ENCODE data around the gene DDR2. TPM values are rescaled to one million over a fixed set of nuclear protein-coding genes. Genes with fewer than 3 reads are reported as not detected.
"Not testable (repeated sequence)": the region's sequence is repeated elsewhere in the genome, so short reads cannot be mapped to it uniquely, and the experiment has no call there.

DDR2 gene
- total RNA-seq, 1 donor from 2014 or later: 36.6 TPM

DNA sequence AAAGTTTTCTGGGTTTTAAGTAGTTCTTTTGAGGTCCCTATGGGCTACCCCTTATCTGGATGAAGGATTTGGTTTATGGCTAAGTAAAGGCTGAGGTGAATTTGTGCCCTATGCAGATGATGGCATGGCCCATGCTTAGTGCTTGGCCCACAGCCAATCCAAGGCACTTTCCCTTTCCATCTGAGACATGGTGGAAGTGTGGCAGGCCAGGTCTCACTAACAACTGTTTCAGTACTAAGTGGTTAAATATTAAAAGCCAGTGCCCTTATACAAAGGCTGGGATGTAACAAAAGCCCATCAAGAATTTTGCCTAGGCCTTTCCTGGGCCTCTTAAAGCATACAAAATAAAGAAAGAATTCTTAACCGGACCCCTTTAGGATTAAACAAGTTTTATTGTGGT, 156.5 kb downstream of the DDR2 start:
- not testable (repeated sequence) for ATAC-seq (ENCODE audit: poor library complexity); DNase-seq
- intact Hi-C loops (cut with DNase I): loop anchor here (10.0 kb wide), 1 partner anchor 174 kb away; no protein-coding TSS in a partner anchor

DNA sequence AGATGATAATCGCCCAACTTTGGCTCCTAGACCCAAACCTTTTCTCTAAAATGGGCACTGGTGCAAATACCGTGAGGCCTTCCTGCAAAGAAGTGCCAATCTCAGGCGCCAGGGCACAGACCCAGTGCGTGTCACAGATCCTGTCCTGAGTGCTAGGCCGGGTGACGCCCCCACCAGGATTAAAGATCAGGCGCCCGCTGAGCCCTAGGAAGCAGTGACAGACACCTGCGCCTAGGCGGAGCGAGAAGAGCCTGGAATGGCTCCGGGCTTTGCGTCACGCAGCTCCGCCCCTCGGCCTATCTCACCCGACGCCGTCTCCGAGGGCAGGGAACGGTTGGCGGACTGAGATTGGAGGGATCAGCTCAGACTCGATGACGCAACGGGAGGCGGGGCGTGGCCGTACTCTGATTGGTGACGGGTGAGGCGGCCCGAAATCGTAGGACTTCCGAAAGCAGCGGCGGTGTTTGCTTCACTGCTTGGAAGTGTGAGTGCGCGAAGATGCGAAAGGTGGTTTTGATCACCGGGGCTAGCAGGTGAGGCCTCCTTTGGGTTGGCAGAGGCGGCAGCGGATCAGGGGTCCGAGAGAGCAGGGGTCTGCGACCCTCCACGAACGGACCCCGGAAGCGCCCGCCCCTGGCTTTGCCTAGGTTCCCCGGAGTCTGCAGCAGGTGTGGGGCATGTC, 158.2 kb downstream of the DDR2 start, which contains the start of gene HSD17B7:
Gene HSD17B7 (plus strand): TSS at position 400 of the 682 bp plus-strand sequence. CDS start 99 bp downstream, at position 499.
- intact Hi-C loops (cut with DNase I): not testable (repeated sequence)
- ATAC-seq (ENCODE audit: poor library complexity): peak; percentile 100
- DNase-seq: peak; percentile 87

DNA sequence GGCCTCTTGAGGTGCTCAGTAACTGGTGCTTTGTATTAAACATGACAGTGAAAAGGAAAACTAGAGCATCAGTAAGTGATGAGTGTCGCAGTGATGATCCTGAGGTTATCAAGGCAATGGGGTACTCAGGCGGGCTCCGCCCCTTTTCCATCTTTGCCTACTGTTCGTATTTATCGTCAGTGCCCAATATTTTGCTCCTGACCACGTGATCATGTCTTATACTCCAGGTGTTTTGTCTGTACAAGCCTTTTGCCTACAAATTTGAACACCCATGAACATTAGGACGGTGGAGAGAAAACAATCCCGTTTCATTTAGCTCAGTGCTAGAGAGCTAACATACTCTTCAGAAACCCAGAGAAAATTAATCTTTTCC, 158.7 kb downstream of the DDR2 start:
- ATAC-seq (ENCODE audit: poor library complexity): peak; percentile 37
- intact Hi-C loops (cut with DNase I); DNase-seq: not testable (repeated sequence)

DNA sequence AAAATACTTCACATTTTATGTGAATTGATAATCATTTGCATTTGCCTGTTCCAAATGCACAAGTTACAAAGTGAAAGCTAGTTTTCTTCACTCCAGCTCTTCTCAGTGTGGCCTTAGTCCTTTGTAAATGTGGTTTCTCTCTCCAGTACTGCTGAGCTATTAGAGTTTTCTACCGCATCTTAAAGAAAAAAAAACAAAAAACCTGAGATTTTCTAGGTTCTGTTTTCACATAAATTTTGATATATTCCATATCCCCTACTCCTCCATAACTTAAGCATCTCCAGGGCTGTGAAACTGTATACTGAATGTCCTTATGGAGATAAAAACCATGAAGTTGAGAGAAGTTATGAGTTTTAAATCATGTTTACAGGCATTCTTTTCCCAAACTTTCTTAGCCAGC, 162.0 kb downstream of the DDR2 start:
- ATAC-seq (ENCODE audit: poor library complexity); intact Hi-C loops (cut with DNase I); DNase-seq: not testable (repeated sequence)

DNA sequence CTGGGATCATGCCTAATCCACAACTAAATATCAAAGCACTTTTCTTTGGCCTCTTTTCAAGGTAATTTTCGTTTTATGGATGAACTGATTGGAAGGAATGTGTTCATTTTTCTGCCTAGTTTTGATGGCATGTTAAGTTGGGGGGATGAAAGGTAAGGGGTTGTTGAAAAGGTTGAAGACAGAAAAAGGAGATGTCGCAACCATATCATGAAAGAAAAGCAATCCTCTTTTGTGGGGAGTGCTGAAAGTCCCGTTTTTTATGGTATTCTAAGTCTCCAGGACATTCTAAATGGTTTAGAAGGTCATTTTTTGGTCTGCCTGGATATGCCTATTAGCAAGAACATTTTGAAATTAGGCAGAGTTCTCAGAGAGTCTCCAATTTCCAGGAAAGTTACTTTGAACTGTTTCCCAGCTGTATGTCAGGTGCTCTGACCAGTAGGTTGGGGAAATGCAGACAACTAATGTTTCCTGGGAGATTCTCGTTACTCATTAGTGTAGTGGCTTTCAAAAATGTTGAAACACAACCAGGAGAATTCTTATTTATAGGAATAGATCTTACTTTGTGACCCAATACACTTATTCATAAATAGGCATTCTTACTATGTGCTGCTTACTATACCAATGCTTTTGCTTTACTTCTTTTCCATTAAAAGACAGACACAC, 164.5 kb downstream of the DDR2 start:
- DNase-seq; ATAC-seq (ENCODE audit: poor library complexity); intact Hi-C loops (cut with DNase I): not testable (repeated sequence)

DNA sequence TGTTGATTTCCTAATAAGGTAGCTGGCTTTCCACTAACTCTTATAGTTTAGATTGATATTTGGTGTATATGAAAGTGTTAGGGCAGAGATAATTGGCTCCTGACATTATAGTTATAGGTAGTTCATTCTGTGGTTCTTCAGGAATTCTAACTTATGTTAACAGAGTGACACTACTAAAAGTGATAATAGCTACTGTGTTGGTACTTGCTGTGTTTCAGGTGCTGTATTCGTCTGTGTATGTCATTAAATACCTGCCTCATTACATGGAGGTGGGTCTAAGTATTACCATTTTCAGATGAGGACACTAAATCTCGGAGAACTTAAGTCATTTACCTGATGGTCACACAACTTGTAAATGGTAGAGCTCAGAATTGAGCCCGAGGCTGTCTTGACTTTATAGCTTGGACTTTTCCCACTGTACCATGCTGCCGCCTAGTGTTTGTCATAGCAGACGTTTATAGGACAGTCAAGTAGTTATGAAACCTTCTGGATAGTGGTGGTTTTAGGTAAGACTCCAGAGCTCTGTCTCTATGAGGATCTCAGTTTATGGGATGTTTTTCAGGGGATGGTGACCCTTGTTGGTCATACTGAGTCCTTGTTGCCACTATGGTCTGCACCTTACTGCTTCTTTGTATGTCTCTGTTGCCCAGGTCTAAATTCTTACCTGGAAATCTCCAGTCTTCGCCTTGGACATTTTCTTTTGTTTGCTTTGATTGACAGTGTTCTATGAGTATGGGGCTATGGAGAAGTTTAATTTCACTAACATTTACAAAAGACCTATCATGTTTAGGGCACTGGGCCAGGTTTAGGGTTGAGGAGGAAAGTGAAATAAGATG, 167.9 kb downstream of the DDR2 start:
- ATAC-seq (ENCODE audit: poor library complexity) (peak; percentile 96), DNase-seq (peak; percentile 45)
- intact Hi-C loops (cut with DNase I): not testable (repeated sequence)

DNA sequence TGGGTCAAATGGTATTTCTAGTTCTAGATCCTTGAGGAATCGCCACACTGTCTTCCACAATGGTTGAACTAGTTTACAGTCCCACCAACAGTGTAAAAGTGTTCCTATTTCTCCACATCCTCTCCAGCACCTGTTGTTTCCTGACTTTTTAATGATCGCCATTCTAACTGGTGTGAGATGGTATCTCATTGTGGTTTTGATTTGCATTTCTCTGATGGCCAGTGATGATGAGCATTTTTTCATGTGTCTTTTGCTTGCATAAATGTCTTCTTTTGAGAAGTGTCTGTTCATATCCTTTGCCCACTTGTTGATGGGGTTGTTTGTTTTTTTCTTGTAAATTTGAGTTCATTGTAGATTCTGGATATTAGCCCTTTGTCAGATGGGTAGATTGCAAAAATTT, 175.2 kb downstream of the DDR2 start:
- DNase-seq; ATAC-seq (ENCODE audit: poor library complexity); intact Hi-C loops (cut with DNase I): not testable (repeated sequence)

DNA sequence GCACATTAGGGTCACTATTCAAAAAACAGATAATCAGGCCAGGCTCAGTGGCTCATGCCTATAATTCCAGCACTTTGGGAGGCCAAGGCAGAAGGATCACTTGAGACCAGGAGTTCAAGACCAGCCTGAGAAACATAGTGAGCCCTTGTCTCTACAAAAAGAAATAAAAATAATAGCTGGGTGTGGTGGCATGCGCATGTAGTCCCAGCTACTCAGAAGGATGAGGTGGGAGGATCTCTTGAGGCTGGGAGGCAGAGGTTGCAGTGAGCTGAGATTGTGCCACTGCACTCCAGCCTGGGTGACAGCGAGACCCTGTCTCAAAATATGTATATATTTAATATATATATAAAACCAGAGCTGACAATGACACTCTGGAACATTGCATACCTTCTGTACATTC, 180.1 kb downstream of the DDR2 start:
- ATAC-seq (ENCODE audit: poor library complexity); intact Hi-C loops (cut with DNase I); DNase-seq: not testable (repeated sequence)

DNA sequence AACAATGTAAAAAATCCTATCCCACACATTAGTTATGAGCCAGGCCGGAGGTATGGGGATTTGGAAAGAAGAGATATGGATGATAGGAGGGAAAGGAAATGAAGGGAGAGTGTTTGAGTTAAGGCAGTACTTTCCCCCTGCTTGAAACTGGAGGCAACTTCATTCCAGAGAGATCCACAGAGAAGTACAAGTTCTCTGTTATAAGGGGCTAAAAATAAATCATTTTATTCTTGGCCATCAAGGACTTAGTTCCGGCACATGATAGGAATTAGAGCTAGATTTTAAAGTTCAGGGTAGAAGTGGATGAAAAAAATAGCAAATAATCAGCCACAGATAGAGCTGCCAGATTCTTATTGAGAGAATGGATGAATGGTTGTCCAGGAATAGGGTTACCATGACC, 185.9 kb downstream of the DDR2 start:
- intact Hi-C loops (cut with DNase I); DNase-seq: not testable (repeated sequence)
- ATAC-seq (ENCODE audit: poor library complexity): peak; percentile 38

DNA sequence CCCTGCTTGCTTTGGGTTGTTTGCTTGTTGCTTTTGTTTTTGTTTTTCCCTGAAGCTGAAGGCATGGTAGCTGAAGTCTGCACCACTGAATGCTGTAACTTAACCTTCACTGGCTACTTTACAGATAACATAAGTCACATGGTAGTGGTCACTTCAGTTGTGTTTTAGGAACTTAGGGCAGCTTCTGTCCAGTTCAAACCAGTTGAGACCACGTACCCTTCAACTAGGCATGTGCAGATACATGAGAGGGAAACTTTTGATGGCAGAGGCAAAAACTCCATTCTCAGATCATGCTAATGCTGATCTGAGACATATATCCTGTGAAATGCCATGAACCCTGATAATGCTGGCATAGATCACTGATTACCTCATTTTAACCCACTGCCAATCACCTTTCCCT, 186.4 kb downstream of the DDR2 start:
- intact Hi-C loops (cut with DNase I); ATAC-seq (ENCODE audit: poor library complexity); DNase-seq: not testable (repeated sequence)

DNA sequence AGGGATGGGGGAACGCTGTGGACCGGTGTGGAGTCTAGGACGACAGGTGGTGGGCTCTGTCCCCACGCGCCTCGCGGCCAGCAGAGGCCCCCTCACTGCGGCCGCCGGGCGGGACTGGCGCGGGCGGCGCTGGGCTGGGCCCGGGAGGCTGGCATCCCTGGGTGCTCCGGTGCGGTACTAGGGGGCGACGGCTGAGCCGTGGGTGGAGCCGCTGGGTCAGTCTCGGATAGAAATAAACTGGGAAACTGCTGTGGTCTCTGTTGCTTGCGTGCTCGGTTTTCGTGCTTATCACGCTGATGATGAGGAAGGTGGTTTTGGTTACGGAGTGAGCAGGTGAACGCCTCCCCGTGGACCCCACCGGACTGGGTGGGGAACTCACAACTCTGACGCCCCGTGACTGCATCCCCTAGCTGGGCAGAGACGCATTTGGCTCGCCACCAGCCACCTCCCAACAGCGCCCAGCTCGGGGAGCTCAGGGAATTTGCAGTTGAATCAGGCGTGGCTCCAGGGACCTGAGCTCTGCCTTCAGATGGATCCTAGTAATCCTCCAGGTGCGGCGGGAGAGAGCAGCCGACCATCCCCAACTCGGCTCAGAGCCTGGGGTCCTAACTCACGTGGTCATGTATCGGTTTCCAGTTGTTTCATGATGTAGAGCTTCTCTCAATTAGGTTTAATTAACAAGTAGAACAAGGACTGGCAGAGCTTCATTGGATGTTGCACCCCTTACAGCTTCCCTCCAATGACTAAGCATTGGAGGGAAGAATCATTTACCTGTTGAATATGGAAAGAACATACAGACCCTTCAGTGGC, 190.3 kb downstream of the DDR2 start:
- DNase-seq: no peak
- peak; percentile 69 for ATAC-seq (ENCODE audit: poor library complexity)
- intact Hi-C loops (cut with DNase I): no loop called here

DNA sequence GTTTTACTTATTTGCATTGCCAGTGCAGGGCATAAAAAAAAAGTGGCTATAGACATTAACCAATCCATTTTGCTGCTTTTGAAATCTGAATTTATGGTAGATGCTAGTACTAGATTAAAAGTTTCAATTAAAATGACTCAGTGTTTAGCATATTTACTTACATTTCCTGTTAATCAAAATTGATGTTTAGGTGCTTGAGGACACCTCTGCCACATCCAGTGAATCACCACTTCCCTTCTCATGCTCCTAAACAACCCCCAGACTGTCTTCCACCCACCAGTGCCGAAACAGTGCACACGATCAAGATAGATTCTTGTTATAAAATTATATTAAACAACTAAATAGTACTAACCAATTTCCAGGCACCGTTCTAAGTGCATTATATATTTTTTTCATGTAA, 191.0 kb downstream of the DDR2 start:
- DNase-seq: no peak
- intact Hi-C loops (cut with DNase I): no loop called here
- no peak for ATAC-seq (ENCODE audit: poor library complexity)

DNA sequence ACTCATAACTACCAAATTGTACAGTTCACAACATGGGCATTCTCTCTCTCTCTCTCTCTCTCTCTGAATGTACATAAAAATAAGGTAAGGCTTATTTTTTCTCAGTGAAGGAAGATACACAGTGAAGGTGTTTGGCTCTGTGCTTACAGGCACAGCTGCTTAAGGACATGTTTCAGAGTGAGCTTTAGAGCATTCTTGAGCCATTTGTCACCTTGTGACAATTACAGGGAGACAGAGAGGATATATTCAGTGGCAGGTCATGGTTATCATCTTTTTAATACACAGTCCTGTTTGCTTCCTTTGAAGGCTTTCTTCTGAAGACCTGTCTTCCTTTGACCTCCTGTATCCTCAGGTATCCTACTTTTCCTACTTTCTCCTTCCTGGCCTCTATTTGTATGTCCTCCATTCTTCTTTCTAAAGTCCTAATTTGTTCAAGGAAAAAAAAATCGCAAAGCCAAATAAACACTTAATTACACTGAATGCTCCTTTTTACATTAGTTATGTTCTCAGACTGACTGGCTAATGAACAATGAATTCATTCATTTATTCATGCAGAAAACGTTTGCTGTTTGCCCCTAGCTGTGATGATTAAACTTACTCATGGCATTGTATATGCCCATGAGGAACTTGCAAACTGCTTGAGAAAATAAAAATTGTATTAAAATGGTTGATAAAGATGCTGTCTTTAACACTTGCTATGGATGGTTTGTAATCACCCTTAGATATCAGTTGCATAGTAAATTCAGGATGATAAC, 191.7 kb downstream of the DDR2 start:
- DNase-seq: no peak
- intact Hi-C loops (cut with DNase I): no loop called here
- no peak for ATAC-seq (ENCODE audit: poor library complexity)

DNA sequence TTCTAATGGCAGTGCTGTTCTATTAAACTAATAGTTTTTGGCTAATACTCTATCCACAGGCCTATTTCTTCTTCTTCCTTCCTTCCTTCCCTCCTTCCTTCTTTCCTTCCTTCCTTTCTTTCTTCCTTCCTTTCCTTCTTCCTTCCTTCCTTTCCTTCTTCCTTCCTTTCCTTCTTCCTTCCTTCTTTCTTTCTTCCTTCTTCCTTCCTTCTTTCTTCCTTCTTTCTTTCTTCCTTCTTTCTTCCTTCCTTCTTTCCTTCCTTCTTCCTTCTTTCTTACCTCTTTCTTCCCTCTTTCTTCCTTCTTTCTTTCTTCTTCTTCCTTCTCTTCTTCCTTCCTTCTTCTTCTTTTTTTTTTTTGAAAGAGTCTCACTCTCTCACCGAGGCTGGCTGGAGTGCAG, 197.0 kb downstream of the DDR2 start:
- no peak for ATAC-seq (ENCODE audit: poor library complexity)
- intact Hi-C loops (cut with DNase I): no loop called here
- no peak for DNase-seq

DNA sequence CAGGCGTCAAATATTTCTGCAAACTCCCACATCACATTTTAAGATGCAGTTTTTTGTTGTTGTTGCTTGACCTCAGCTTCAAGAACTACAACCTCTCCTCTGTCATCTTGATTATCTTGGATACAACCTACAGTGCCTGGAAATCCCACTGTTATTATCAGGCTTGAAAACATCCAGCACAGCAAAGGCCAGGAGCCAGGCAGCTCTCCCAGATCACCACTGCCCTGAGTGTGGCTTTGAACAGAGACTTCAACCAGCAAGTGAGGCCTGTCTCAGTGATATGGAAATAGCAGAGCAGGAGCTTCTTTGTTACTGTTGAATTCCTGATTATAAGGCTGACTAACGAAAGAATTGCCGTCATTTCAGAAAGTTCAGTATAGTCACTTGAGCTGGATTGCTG, 200.2 kb downstream of the DDR2 start:
- intact Hi-C loops (cut with DNase I): no loop called here
- DNase-seq: no peak

DNA sequence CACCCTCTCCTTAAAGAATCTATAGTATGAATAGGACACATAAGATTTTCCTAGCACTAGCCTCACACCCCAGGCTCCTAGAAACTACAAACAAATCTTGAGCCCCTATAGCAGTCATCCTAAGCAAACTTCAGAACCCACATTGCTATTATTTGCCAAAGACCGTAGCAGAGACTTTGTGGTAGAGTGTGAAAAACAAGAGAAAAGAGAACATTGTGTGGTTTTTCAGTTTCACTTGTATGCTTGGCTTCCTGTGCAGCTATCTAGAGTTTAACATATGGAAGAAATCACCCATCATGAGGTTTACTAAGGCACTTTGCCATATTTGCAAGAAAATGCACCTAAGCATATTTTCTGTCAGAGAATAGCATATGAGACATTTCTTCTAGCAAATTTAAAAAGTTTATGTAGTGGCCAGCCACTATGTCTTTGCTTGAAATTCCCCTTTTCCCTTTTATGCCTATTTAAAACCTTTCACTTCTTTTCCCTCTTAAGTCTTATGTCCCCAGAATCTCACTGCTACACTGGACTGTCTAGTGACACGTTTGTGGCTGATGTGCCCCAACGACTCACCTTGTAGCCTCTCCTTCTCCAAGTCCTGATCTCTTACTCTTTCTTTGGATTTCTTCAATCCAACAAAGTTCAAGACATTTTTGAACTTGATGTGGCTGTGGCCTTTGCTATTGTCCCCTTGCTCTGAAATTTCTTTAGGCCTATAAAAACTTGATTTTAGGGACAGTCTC, 203.1 kb downstream of the DDR2 start:
- ATAC-seq (ENCODE audit: poor library complexity) (no peak), DNase-seq (no peak)
- intact Hi-C loops (cut with DNase I): no loop called here

More for the DNA sequence above, 200.2 kb downstream of the DDR2 start:
- ATAC-seq (ENCODE audit: poor library complexity): no peak

Measured in Right ventricle myocardium superior (tissue), 1 donor.